ENCODE results near the gene LTA4H. TPM values are rescaled to one million over a fixed set of nuclear protein-coding genes. Genes with fewer than 3 reads are reported as not detected.

Gene LTA4H
- total RNA-seq, 4 donors from 2014 or later: 66.0 to 84.7 (median 75.5) TPM

DNA sequence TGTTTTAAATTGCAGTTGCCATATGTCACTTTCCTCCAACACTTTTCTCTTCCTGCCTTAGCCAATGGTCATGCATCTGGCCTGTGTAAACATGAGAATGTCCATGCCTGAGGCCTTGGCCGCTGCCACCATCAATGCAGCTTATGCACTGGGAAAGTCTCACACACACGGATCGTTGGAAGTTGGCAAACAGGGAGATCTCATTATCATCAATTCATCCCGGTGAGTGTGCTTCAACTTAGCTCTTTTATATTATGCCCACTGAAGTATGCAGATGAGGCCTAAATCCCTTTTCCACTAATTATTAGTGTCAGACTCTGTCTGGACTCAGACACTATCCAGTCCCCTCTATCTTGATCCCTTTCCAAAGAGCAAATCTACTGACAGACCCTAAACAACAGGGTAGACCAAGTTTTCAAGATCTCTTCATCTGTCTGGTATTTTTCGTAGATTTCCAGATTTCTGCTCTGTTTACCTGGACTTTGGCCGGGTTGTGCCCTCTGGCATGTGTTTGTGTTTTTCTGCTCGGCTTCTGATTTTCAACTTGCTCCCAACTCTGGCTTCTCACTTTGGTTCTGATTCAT, 69.0 kb downstream of the LTA4H start:
- intact Hi-C loops (cut with DNase I; ENCODE audit: low total_unique reads): no loop called here
- no peak for DNase-seq (ENCODE audit: low spot score in 2 of 2)
- WGBS, 2 donors: 67 to 78% methylated on average over 7 of the region's 7 CpGs
- TF ChIP-seq CTCF (IDR thresholded peaks at IDR 0.05): no peak
- H3K4me3 ChIP-seq (ENCODE audit: low read depth, poor library complexity, severe bottlenecking): no peak overlapping the region

GRCh38 chr12:95963096-95963495, 72.3 kb downstream of the LTA4H start:
- no peak for DNase-seq (ENCODE audit: low spot score in 2 of 2)
- WGBS, 2 donors: 69 to 83% methylated on average over 2 of the region's 2 CpGs
- TF ChIP-seq CTCF (IDR thresholded peaks at IDR 0.05) (no peak), POLR2A (IDR thresholded peaks at IDR 0.05) (no peak)
- intact Hi-C loops (cut with DNase I; ENCODE audit: low total_unique reads): no loop called here
- no peak overlapping the region for H3K4me3 ChIP-seq (ENCODE audit: low read depth, poor library complexity, severe bottlenecking)

DNA sequence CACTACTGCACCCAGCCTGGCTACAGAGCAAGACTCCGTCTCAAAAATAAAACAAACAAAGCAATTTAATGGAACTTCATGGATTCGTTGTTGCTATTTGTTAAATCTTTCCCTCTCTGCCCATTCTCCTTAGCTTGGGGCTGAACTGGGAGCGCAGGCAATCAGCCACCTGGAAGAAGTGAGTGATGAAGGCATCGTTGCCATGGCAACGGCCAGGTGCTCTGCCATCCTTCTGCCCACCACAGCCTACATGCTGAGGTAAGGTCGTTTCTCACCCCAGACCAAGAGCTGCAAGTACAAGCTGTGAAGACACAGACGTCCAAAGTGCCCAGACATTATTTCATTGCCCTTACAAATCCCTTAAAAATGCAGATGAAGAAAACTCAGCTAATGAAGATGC, 73.2 kb downstream of the LTA4H start:
- DNase-seq (ENCODE audit: low spot score in 2 of 2): no peak
- intact Hi-C loops (cut with DNase I; ENCODE audit: low total_unique reads): no loop called here
- 72 to 73% methylated on average over 7 of the region's 7 CpGs for WGBS, 2 donors
- no peak for TF ChIP-seq CTCF (IDR thresholded peaks at IDR 0.05)
- no peak for TF ChIP-seq POLR2A (IDR thresholded peaks at IDR 0.05)
- no peak overlapping the region for H3K4me3 ChIP-seq (ENCODE audit: low read depth, poor library complexity, severe bottlenecking)

GRCh38 chr12:95960241-95960640, 75.1 kb downstream of the LTA4H start:
- no peak for DNase-seq (ENCODE audit: low spot score in 2 of 2)
- WGBS, 2 donors: 51 to 52% methylated on average over 5 of the region's 5 CpGs
- no peak overlapping the region for H3K4me3 ChIP-seq (ENCODE audit: low read depth, poor library complexity, severe bottlenecking)

DNA sequence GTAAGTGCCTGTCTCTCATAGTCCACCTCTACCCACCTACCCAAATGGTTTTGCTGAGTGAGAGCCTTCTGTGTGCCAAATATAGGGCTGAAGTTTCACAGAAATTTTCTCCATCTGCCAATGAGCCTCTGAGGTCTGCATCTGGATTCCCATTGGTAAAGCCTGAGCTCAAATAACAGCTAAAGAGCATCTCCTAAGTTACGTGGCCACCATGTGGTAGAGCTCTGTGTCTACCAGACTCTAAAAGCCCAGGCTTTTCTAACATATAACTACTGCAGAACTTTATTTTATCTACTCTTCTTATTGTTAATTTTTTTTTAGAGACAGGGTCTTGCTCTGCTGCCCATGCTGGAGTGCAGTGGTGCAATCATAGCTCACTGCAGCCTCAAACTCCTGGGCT, 76.3 kb downstream of the LTA4H start:
- WGBS, 2 donors: 54 to 62% methylated on average over 1 of the region's 1 CpG
- DNase-seq (ENCODE audit: low spot score in 2 of 2): no peak
- intact Hi-C loops (cut with DNase I; ENCODE audit: low total_unique reads): no loop called here
- no peak overlapping the region for H3K4me3 ChIP-seq (ENCODE audit: low read depth, poor library complexity, severe bottlenecking)
- TF ChIP-seq CTCF (IDR thresholded peaks at IDR 0.05): no peak
- no peak for TF ChIP-seq POLR2A (IDR thresholded peaks at IDR 0.05)

More at GRCh38 chr12:95960241-95960640, 75.1 kb downstream of the LTA4H start:
- no peak for TF ChIP-seq POLR2A (IDR thresholded peaks at IDR 0.05)
- TF ChIP-seq CTCF (IDR thresholded peaks at IDR 0.05): no peak
- intact Hi-C loops (cut with DNase I; ENCODE audit: low total_unique reads): no loop called here

- DNase-seq (ENCODE audit: low spot score in 2 of 2): no peak
- TF ChIP-seq POLR2A (IDR thresholded peaks at IDR 0.05) (no peak), CTCF (IDR thresholded peaks at IDR 0.05) (no peak)
- intact Hi-C loops (cut with DNase I; ENCODE audit: low total_unique reads): no loop called here
- H3K4me3 ChIP-seq (ENCODE audit: low read depth, poor library complexity, severe bottlenecking): no peak overlapping the region
- WGBS, 2 donors: 74 to 85% methylated on average over 24 to 27 of the region's 27 CpGs
These were observed 78.7 kb downstream of the LTA4H start for GRCh38 chr12:95956557-95957145.
